B cell (primary cell): ENCODE measurements around the gene INSC. TPM values are rescaled to one million over a fixed set of nuclear protein-coding genes. Genes with fewer than 3 reads are reported as not detected.

Experiments
- ATAC-seq: fragments of 200-7000 bp; cut with Tn5 transposase; one replicate; pipeline ENCODE4 v1.10.0; 2021; ENCODE audit warnings: low read depth, mild to moderate bottlenecking, moderate number of reproducible peaks, moderate library complexity
- CTCF ChIA-PET: fragments of 350-600 bp; sonication (Branson Sonifier 250); formaldehyde crosslinking; loops from one replicate; lab custom pipeline; 2021; ENCODE audit warnings: antibody characterized with exemption, inconsistent platforms; lab: Charles Lee
- POLR2A ChIA-PET: fragments of 350-600 bp; sonication (Branson Sonifier 250); formaldehyde crosslinking; loops from one replicate; lab custom pipeline; 2021; ENCODE audit warnings: antibody characterized with exemption; lab: Charles Lee
- DNase-seq: peaks from one replicate; pipeline ENCODE4 v3.0.0; 2013
- H2AFZ ChIP-seq: 2 replicates; pipeline ENCODE4 v1.6.1; 2012; ENCODE audit warnings: mild to moderate bottlenecking, low read depth, low read length; ENCODE audit not compliant: insufficient read depth, poor library complexity, severe bottlenecking
- H3K27ac ChIP-seq, 2 donors: 1 replicate in 1 of 2; 2 replicates in 1 of 2; pipeline ENCODE4 v1.5.1; 2012 to 2013; ENCODE audit warnings: low read length in 2 of 2, mild to moderate bottlenecking in 2 of 2, moderate library complexity in 1 of 2
- H3K27me3 ChIP-seq, 4 experiments: fragments of 200-600 bp in 1 of 4; sonication (generic) in 1 of 4; replicated peaks in 1 of 4; 1 replicate in 2 of 4; 2 replicates in 2 of 4; pipeline versions ENCODE4 v1.6.1 to v1.7.0; 2013 to 2016; ENCODE audit warnings: low read length in 3 of 4, mild to moderate bottlenecking in 2 of 4, mixed read lengths in 1 of 4, moderate library complexity in 1 of 4; ENCODE audit not compliant: insufficient read depth in 4 of 4, control insufficient read depth in 3 of 4; ENCODE audit errors: control extremely low read depth in 1 of 4
- H3K36me3 ChIP-seq, 2 experiments: replicated peaks in 1 of 2; 1 replicate in 1 of 2; 2 replicates in 1 of 2; pipeline versions ENCODE4 v1.6.1 to v1.7.1; 2013; ENCODE audit warnings: low read length in 1 of 2; ENCODE audit not compliant: insufficient read depth in 2 of 2, control insufficient read depth in 1 of 2; ENCODE audit errors: control extremely low read depth in 1 of 2, extremely low read depth in 1 of 2
- H3K4me1 ChIP-seq, 2 donors: fragments of 200-600 bp in 1 of 2; sonication (generic) in 1 of 2; 1 replicate in 1 of 2; 2 replicates in 1 of 2; pipeline versions ENCODE4 v1.5.1 to v1.6.1; 2013 to 2017; ENCODE audit warnings: low read length in 2 of 2; ENCODE audit not compliant: control insufficient read depth in 2 of 2, insufficient read depth in 2 of 2
- H3K4me2 ChIP-seq: replicated peaks from 2 replicates; pipeline ENCODE3; 2012; ENCODE audit warnings: mild to moderate bottlenecking, low read depth, low read length; ENCODE audit not compliant: poor library complexity, severe bottlenecking
- H3K4me3 ChIP-seq, 5 experiments: fragments of 200-600 bp in 1 of 5; sonication (generic) in 1 of 5; 1 replicate in 3 of 5; 2 replicates in 2 of 5; pipeline versions ENCODE4 v1.5.1 to v1.7.0; 2011 to 2016; ENCODE audit warnings: low read length in 4 of 5, mild to moderate bottlenecking in 4 of 5, low read depth in 2 of 5, control low read depth in 1 of 5, moderate library complexity in 1 of 5; ENCODE audit not compliant: insufficient read depth in 1 of 5; ENCODE audit errors: control extremely low read depth in 1 of 5, extremely low read depth in 1 of 5
- H3K79me2 ChIP-seq: fragments of 200-600 bp; sonication (generic); one replicate; pipeline ENCODE4 v1.6.0; 2016; ENCODE audit warnings: low read length; ENCODE audit not compliant: control insufficient read depth, insufficient read depth
- H3K9ac ChIP-seq: fragments of 200-600 bp; sonication (generic); 2 replicates; pipeline ENCODE4 v1.6.1; 2017; ENCODE audit warnings: mild to moderate bottlenecking, low read length, moderate library complexity
- H3K9me3 ChIP-seq, 3 donors: one replicate each; pipeline versions ENCODE4 v1.6.1 to v1.7.1; 2013; ENCODE audit warnings: low read length in 2 of 3; ENCODE audit not compliant: control insufficient read depth in 2 of 3, insufficient read depth in 1 of 3; ENCODE audit errors: control extremely low read depth in 1 of 3
- H4K20me1 ChIP-seq: 2 replicates; pipeline ENCODE4 v1.6.0; 2012; ENCODE audit warnings: mild to moderate bottlenecking, low read length; ENCODE audit not compliant: insufficient read depth, control insufficient read depth, poor library complexity, severe bottlenecking
- H3K27ac Mint-ChIP-seq: one replicate; pipeline ENCODE4 v1.8.0; 2021; ENCODE audit warnings: mixed read lengths
- H3K27me3 Mint-ChIP-seq: one replicate; pipeline ENCODE4 v1.8.0; 2021; ENCODE audit warnings: mixed read lengths
- H3K4me1 Mint-ChIP-seq: one replicate; pipeline ENCODE4 v1.8.0; 2021; ENCODE audit warnings: mixed read lengths
- H3K4me3 Mint-ChIP-seq: one replicate; pipeline ENCODE4 v1.8.0; 2021; ENCODE audit warnings: mixed read lengths
- H3K9me3 Mint-ChIP-seq: one replicate; pipeline ENCODE4 v1.8.0; 2022; ENCODE audit warnings: mixed read lengths; ENCODE audit not compliant: insufficient read depth
- EZH2 ChIP-seq: IDR thresholded peaks from 2 replicates; pipeline ENCODE4 v1.6.1; 2012; ENCODE audit warnings: borderline replicate concordance, low read depth, mild to moderate bottlenecking, moderate library complexity, low read length; ENCODE audit not compliant: insufficient read depth, poor library complexity, severe bottlenecking
- WGBS: methylation state at CpG from one replicate; pipeline ENCODE4 v1.1.5; 2013; ENCODE audit warnings: missing lambda C conversion rate; ENCODE audit not compliant: insufficient coverage; 5-methylcytosine and 5-hydroxymethylcytosine counted together
- intact Hi-C: fragments of 100-400 bp; cut with micrococcal nuclease; formaldehyde crosslinking; loops from one replicate; pipeline ENCODE4 v1.10.0; 2022
- polyA plus RNA-seq: library from polyadenylated mRNA; depleted of rRNA; stranded (reverse); fragments of >200 nt; gene quantifications from 2 replicates; pipeline ENCODE4 v1.2.3, GENCODE V29; 2012
- total RNA-seq, 2 donors: library from RNA; stranded (reverse); fragments of 120-200 nt in 1 of 2; gene quantifications; 1 replicate in 1 of 2; 2 replicates in 1 of 2; pipeline versions ENCODE4 v1.2.3 to v1.2.4, GENCODE V29; 2013 to 2022
- TF ChIP-seq, protein P1 (sequence below): fragments of 200-600 bp; IDR thresholded peaks from one replicate; pipeline ENCODE4 v1.8.0; 2022; ENCODE audit warnings: antibody characterized with exemption, mild to moderate bottlenecking

The INSC gene
- total and polyA plus RNA-seq, 2 donors (not counting 1 experiment from before 2014, with no cell fraction given): 0.10 TPM; not detected in 1

DNA sequence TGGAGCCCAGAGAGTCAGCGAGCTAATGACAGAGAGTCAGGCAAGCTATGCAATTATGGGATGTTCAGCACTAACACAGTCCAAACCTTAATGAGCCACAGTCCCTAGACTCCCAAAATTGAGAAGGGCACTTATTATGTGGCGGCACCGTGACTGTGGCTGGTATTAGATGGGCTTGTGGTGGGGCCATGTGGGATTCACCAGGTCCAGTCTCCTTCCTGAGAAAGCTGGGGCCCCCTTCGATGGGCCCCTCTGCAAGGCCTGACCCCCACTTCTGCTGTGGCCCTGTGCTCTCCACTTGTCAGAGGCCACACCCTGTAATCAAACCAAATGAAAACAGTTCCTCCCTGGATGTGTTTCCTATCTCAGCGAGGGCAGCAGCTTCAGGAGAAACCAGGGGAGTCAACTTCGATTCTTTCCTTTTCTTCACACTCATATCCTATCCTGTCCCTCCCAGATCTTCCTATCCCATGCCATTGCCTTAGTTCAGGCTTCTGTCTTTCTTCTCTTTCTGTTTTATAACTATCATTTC, 42.9 kb downstream of the INSC start:
- Histone ChIP-seq H3K4me1 (no peaks in the 10 kb centered on the region), H3K27ac (no peak overlapping the region), H4K20me1 (no peaks in the 10 kb centered on the region), H3K4me3 (no peak overlapping the region), H3K4me2 (no peak overlapping the region), H2AFZ (no peak overlapping the region), H3K36me3 (no peaks in the 10 kb centered on the region), H3K27me3 (no peaks in the 10 kb centered on the region), H3K9ac (no peak overlapping the region), H3K9me3 (no peaks in the 10 kb centered on the region), H3K79me2 (no peaks in the 10 kb centered on the region)
- ChIA-PET POLR2A (no interaction called here), CTCF (interaction anchor here (0.9 to 1.2 kb wide), 3 partner anchors 57 to 249 kb away, joined by 3 to 5 read pairs (median 3); no protein-coding TSS in a partner anchor)
- Mint-ChIP-seq H3K27me3 (peaks cover 3% of the 10 kb centered on the region), H3K9me3 (no peaks in the 10 kb centered on the region), H3K4me3 (no peak overlapping the region), H3K4me1 (no peaks in the 10 kb centered on the region), H3K27ac (no peak overlapping the region)
- TF ChIP-seq EZH2: no peak
- TF ChIP-seq, protein P1, sequence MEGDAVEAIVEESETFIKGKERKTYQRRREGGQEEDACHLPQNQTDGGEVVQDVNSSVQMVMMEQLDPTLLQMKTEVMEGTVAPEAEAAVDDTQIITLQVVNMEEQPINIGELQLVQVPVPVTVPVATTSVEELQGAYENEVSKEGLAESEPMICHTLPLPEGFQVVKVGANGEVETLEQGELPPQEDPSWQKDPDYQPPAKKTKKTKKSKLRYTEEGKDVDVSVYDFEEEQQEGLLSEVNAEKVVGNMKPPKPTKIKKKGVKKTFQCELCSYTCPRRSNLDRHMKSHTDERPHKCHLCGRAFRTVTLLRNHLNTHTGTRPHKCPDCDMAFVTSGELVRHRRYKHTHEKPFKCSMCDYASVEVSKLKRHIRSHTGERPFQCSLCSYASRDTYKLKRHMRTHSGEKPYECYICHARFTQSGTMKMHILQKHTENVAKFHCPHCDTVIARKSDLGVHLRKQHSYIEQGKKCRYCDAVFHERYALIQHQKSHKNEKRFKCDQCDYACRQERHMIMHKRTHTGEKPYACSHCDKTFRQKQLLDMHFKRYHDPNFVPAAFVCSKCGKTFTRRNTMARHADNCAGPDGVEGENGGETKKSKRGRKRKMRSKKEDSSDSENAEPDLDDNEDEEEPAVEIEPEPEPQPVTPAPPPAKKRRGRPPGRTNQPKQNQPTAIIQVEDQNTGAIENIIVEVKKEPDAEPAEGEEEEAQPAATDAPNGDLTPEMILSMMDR: no peak
- DNase-seq (no peak), ATAC-seq (no peak)
- intact Hi-C loops: no loop called here
- 85% methylated on average over 4 of the region's 6 CpGs for WGBS

DNA sequence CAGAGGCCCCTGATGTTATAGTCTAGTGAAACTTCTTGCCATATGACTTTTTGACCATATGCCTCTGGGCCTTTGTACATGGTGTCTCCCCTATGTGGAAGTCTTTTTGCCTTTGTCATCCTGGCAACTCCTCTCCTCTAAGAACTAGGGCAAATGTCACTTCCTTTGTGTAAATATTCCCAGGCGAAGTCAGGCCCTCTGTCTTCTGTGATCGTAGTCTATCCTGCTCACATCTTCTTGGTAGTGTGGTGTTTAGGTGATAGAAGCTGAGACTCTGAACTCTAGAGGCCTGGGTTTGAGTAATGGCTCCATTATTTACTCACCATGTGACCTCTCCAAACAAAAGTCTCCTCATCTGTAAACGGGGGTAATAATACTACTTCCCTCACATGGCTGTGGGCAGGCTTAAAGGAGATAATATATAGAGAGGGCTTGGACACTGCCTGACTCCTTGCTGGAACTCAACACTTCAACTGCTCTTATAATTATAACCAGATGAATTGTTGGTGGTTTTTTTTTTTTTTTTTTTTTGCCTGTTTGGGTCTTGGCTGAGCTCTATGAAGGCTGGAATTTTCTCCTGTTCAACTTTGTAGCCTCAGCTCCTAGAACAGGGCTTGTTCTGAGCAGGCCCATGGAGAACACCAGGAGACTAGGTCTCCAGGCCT, 43.8 kb downstream of the INSC start:
- no peak overlapping the region for H2AFZ ChIP-seq
- Mint-ChIP-seq H3K4me3 (no peak overlapping the region), H3K27me3 (peaks cover 6% of the 10 kb centered on the region), H3K9me3 (no peaks in the 10 kb centered on the region), H3K27ac (no peak overlapping the region), H3K4me1 (no peaks in the 10 kb centered on the region)
- H3K9ac ChIP-seq: no peak overlapping the region
- H3K4me3 ChIP-seq: no peak overlapping the region
- POLR2A ChIA-PET: no interaction called here
- WGBS: no CpG with 5 or more reads among the region's 3 CpGs
- no peaks in the 10 kb centered on the region for H3K79me2 ChIP-seq
- H3K27ac ChIP-seq: no peak overlapping the region
- intact Hi-C loops: loop anchor here (1.0 kb wide), 1 partner anchor 57 kb away; no protein-coding TSS in a partner anchor
- no peaks in the 10 kb centered on the region for H3K4me1 ChIP-seq
- H4K20me1 ChIP-seq: no peaks in the 10 kb centered on the region
- no peaks in the 10 kb centered on the region for H3K36me3 ChIP-seq
- ATAC-seq (no peak), DNase-seq (no peak)
- TF ChIP-seq, protein P1: no peak
- no peak for TF ChIP-seq EZH2
- H3K4me2 ChIP-seq: no peak overlapping the region
- no peaks in the 10 kb centered on the region for H3K9me3 ChIP-seq
- CTCF ChIA-PET: interaction anchor here (0.6 to 6.3 kb wide), 8 partner anchors 8 to 250 kb away, joined by 3 to 131 read pairs (median 4); no protein-coding TSS in a partner anchor
- no peaks in the 10 kb centered on the region for H3K27me3 ChIP-seq
